GM18951 (cell line): Measurements from ENCODE around the gene DEF6.

ENCODE experiments used
- POLR2A ChIP-seq: IDR thresholded peaks from 4 replicates; pipeline ENCODE4 v1.6.1; 2011; ENCODE audit warnings: mild to moderate bottlenecking; ENCODE audit not compliant: insufficient read length, insufficient read depth; ENCODE audit errors: extremely low read depth
- in situ Hi-C: fragments of 300-500 bp; cut with MboI; formaldehyde crosslinking; loops from one replicate; pipeline ENCODE4 v1.12.0; 2022; ENCODE audit warnings: low sequenced_read_pairs, mixed read lengths, inconsistent platforms; ENCODE audit not compliant: unreplicated experiment

DEF6 gene

GRCh38 chr6:35264550-35265274 is 32.9 kb upstream of the DEF6 start:
- TF ChIP-seq POLR2A: no peak
- in situ Hi-C loops: no loop called here

- in situ Hi-C loops: no loop called here
- TF ChIP-seq POLR2A: no peak
Observed at GRCh38 chr6:35265523-35265922, 32.1 kb upstream of the DEF6 start.

DNA sequence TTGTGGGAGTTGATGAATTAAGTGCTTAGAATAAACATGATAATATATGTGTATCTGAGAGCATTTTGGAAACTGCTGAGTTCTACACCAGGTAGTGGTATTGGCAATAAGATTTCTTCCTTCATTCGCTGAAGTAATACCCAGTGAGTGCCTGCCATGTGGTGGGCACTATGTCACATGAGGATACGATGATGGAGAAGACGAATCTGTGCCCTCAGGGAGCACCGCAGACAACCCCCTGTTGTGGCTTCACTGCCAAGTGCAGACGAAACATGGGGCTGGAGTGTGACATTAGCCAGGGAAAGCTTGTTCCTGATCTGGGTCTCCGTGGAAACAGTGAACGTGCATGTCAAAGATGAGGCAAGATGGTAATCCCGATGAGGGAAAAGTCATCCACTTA is 30.2 kb upstream of the DEF6 start:
- in situ Hi-C loops: no loop called here
- no peak for TF ChIP-seq POLR2A

- in situ Hi-C loops: no loop called here
- no peak for TF ChIP-seq POLR2A
Observed at GRCh38 chr6:35267897-35268296, 29.7 kb upstream of the DEF6 start.

DNA sequence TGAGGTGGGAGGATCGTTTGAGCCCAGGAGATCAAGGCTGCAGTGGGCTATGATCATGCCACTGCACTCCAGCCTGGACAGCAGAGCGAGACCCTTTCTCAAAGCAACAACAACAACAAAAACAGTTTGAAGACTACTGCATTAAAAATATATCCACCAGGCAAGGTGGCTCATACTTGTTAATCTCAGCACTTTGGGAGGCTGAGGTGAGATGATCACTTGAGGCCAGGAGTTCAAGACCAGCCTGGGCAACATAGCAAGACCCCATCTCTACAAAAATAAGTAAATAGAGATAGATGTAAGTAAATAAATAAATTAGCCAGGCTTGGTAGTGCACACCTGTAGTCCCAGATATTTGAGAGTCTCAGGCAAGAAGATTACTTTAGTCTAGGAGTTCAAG is 25.6 kb upstream of the DEF6 start:
- in situ Hi-C loops: no loop called here
- no peak for TF ChIP-seq POLR2A

GRCh38 chr6:35273822-35274559 is 23.6 kb upstream of the DEF6 start:
- in situ Hi-C loops: no loop called here
- no peak for TF ChIP-seq POLR2A

DNA sequence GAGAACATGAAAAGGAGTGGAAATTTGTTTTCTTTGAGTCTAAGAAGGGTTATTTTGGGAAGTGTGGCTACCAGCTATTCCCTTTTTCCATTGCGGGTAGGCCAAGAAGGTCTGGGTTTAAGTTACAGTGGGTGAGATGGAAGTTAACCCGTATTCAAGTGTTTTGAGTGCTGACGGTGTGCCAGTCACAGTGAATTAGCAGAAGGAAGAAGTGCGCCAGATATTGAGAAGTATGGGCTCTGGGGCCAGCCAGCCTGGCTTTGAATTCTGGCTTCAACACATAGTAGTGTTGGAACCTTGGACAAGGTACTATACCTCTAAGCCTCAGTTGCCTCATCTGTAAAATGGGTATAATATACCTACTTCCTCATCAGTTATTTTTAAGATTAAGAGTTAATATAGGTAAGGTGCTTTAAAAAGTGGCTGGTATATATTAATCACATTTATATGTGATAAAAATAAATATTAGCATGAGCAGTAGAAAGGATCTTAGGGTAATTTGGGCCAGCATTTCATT is 21.8 kb upstream of the DEF6 start:
- TF ChIP-seq POLR2A: no peak
- in situ Hi-C loops: no loop called here

GRCh38 chr6:35278708-35279107 is 18.9 kb upstream of the DEF6 start:
- TF ChIP-seq POLR2A: no peak
- in situ Hi-C loops: no loop called here

GRCh38 chr6:35280903-35281302 is 16.7 kb upstream of the DEF6 start:
- in situ Hi-C loops: no loop called here

GRCh38 chr6:35282472-35282871 is 15.1 kb upstream of the DEF6 start:
- in situ Hi-C loops: no loop called here

More at GRCh38 chr6:35280903-35281302, 16.7 kb upstream of the DEF6 start:
- no peak for TF ChIP-seq POLR2A

GRCh38 chr6:35283361-35283760 is 14.3 kb upstream of the DEF6 start:
- in situ Hi-C loops: no loop called here
- no peak for TF ChIP-seq POLR2A

More at GRCh38 chr6:35282472-35282871, 15.1 kb upstream of the DEF6 start:
- no peak for TF ChIP-seq POLR2A

DNA sequence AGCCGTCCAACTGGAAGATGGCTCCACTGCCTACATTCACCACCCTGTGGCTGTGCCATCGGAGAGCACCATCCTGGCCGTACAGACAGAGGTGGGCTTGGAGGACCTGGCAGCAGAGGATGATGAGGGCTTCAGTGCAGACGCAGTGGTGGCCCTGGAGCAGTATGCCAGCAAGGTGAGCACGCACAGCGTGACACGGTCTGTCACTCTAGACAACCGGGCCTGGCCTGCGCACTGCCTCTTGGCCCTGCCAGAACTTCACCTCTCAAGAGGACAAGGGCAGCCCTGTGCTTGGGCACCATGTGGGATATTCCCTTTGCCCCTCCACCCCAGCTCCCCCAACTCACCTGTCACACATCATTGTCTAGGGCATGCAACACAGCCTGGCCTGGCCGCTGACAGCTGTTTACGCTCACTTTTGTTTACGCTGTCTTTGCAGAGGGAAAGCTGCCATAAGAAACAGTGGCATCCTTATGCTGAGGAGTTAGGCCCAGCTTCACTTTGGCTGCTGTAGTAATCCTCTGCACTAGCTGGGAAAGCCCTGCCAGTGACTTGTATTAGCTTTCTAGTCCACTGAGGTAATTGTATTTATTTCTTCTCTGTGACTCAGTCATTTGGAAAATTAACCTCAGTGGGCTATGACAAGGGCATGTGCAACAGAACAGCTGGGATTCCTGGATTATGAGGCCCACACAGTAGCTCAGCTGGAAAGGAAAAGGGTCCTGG is 9.8 kb upstream of the DEF6 start:
- in situ Hi-C loops: no loop called here
- no peak for TF ChIP-seq POLR2A

DNA sequence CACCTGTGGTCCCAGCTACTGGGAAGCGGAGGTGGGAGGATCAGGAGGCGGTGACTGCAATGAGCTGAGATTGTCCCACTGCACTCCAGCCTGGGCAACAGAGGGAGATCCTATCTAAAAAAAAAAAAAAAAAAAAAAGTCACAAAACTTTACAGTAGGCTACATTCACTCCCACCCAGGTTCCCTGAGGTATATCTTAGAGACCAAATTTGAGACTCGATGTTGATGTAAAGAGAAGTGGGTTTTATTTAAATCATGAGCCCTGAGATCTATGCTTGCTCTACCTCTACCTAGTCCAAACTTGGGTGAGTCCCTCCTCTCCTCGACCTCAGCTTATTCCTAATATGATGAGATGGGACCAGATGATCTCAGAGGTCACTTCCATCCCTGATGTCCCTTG is 8.8 kb upstream of the DEF6 start:
- in situ Hi-C loops: no loop called here
- no peak for TF ChIP-seq POLR2A
